ENCODE measurements around the gene SCYGR2. TPM values are rescaled to one million over a fixed set of nuclear protein-coding genes. Genes with fewer than 3 reads are reported as not detected.

The SCYGR2 gene
- total RNA-seq, 1 experiment from 2014 or later, result not detected

DNA sequence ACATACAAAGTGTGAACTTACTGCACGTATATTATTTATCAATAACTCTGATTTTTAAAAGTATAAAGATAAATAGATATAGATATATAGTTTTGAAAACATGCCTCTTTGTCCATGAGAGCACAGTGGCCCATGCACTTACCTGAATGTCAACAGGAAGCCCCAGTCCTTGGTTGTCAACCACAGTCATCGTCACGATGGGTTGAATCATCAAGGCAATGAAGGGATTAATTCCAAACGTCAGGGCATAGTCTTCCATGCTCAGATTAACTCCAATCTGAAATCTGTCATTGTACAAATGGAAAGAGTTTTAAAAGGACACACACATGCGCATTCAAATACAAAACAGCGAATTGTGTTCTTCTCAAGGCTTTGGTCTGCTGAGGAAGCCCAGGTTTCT is 34.1 kb downstream of the SCYGR2 start:
- Mint-ChIP-seq H3K4me1 (ENCODE audit: insufficient read depth, unreplicated experiment) (no peaks in the 10 kb centered on the region), H3K4me3 (ENCODE audit: unreplicated experiment) (no peak overlapping the region), H3K27me3 (ENCODE audit: insufficient read depth, unreplicated experiment) (no peaks in the 10 kb centered on the region), H3K27ac (ENCODE audit: low read depth, unreplicated experiment) (no peak overlapping the region), H3K36me3 (ENCODE audit: insufficient read depth, unreplicated experiment) (no peaks in the 10 kb centered on the region), H3K9me3 (ENCODE audit: unreplicated experiment) (no peaks in the 10 kb centered on the region)
- TF ChIP-seq, protein P1, sequence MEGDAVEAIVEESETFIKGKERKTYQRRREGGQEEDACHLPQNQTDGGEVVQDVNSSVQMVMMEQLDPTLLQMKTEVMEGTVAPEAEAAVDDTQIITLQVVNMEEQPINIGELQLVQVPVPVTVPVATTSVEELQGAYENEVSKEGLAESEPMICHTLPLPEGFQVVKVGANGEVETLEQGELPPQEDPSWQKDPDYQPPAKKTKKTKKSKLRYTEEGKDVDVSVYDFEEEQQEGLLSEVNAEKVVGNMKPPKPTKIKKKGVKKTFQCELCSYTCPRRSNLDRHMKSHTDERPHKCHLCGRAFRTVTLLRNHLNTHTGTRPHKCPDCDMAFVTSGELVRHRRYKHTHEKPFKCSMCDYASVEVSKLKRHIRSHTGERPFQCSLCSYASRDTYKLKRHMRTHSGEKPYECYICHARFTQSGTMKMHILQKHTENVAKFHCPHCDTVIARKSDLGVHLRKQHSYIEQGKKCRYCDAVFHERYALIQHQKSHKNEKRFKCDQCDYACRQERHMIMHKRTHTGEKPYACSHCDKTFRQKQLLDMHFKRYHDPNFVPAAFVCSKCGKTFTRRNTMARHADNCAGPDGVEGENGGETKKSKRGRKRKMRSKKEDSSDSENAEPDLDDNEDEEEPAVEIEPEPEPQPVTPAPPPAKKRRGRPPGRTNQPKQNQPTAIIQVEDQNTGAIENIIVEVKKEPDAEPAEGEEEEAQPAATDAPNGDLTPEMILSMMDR (IDR thresholded peaks at IDR 0.05; ENCODE audit: unreplicated experiment), result no peak
- ChIA-PET CTCF (interaction anchor here (0.6 kb wide), 1 partner anchor 18 kb away, joined by 4 read pairs; no protein-coding TSS in a partner anchor), POLR2A (interaction anchor here (2.3 kb wide), 1 partner anchor 12 kb away, joined by 5 read pairs; no protein-coding TSS in a partner anchor)
- intact Hi-C loops (cut with micrococcal nuclease), result no loop called here
- BruUV-seq (replicated peaks), result no TSS peak
- DNase-seq (ENCODE audit: unreplicated experiment), result no peak

DNA sequence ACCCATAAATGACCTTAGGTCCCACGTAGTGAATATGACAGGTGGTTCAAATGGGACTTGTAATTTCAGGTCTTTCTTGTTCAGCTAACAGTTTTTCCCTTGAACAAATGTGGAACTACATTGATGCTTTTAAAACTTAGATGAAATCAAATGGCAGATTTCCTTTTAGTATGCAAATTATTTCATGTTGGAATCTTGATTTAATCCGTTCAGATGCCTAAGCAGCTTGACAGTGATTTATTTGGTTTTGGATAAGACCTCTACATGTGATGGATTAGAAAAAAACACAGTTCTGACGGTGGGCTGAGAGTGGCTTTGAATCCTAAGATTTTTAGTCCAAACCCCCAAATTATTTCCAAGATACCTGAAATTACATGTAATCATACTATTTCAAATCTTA is 35.5 kb downstream of the SCYGR2 start:
- no peak overlapping the region for H3K4me3 Mint-ChIP-seq (ENCODE audit: unreplicated experiment)
- CTCF ChIA-PET, result interaction anchor here (1.5 kb wide), 1 partner anchor 24 kb away, joined by 5 read pairs; no protein-coding TSS in a partner anchor
- intact Hi-C loops (cut with micrococcal nuclease), result no loop called here
- BruUV-seq (replicated peaks), result no TSS peak
- no peak overlapping the region for H3K27ac Mint-ChIP-seq (ENCODE audit: low read depth, unreplicated experiment)
- H3K36me3 Mint-ChIP-seq (ENCODE audit: insufficient read depth, unreplicated experiment), result no peaks in the 10 kb centered on the region
- POLR2A ChIA-PET, result interaction anchor here (0.6 to 2.3 kb wide), 3 partner anchors 9 to 53 kb away, joined by 3 to 5 read pairs (median 3); no protein-coding TSS in a partner anchor
- TF ChIP-seq, protein P1 (IDR thresholded peaks at IDR 0.05; ENCODE audit: unreplicated experiment), result no peak
- H3K27me3 Mint-ChIP-seq (ENCODE audit: insufficient read depth, unreplicated experiment), result no peaks in the 10 kb centered on the region
- H3K4me1 Mint-ChIP-seq (ENCODE audit: insufficient read depth, unreplicated experiment), result no peaks in the 10 kb centered on the region
- no peaks in the 10 kb centered on the region for H3K9me3 Mint-ChIP-seq (ENCODE audit: unreplicated experiment)
- DNase-seq (ENCODE audit: unreplicated experiment), result no peak

DNA sequence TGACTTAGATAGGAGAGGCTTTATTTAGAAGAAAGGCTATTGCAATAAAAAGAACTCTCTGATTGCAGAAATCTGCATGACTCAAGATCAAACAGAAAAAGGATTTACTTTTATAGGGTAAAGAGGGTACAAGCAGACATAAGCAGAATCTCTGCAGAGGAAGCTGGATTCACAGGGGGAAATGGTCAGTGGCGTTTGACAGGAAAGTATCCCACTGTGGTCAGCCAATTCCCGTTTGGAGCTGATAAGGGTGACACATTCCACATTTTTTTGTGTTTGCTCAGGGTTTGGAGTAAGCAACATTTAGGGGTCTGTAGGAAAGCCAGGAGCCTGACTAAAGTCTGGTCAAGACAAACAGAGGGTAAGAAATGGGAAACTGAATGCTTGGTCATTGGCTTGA is 44.0 kb downstream of the SCYGR2 start:
- H3K27me3 Mint-ChIP-seq (ENCODE audit: insufficient read depth, unreplicated experiment), result no peaks in the 10 kb centered on the region
- BruUV-seq (replicated peaks), result no TSS peak
- no peak overlapping the region for H3K27ac Mint-ChIP-seq (ENCODE audit: low read depth, unreplicated experiment)
- no peaks in the 10 kb centered on the region for H3K36me3 Mint-ChIP-seq (ENCODE audit: insufficient read depth, unreplicated experiment)
- no peaks in the 10 kb centered on the region for H3K4me1 Mint-ChIP-seq (ENCODE audit: insufficient read depth, unreplicated experiment)
- CTCF ChIA-PET, result interaction anchor here (0.7 kb wide), 1 partner anchor 504 kb away, joined by 4 read pairs; no protein-coding TSS in a partner anchor
- intact Hi-C loops (cut with micrococcal nuclease), result no loop called here
- no peak overlapping the region for H3K4me3 Mint-ChIP-seq (ENCODE audit: unreplicated experiment)
- TF ChIP-seq, protein P1 (IDR thresholded peaks at IDR 0.05; ENCODE audit: unreplicated experiment), result no peak
- POLR2A ChIA-PET, result interaction anchor here (0.7 kb wide), 1 partner anchor 8 kb away, joined by 3 read pairs; no protein-coding TSS in a partner anchor
- DNase-seq (ENCODE audit: unreplicated experiment), result no peak
- H3K9me3 Mint-ChIP-seq (ENCODE audit: unreplicated experiment), result no peaks in the 10 kb centered on the region

DNA sequence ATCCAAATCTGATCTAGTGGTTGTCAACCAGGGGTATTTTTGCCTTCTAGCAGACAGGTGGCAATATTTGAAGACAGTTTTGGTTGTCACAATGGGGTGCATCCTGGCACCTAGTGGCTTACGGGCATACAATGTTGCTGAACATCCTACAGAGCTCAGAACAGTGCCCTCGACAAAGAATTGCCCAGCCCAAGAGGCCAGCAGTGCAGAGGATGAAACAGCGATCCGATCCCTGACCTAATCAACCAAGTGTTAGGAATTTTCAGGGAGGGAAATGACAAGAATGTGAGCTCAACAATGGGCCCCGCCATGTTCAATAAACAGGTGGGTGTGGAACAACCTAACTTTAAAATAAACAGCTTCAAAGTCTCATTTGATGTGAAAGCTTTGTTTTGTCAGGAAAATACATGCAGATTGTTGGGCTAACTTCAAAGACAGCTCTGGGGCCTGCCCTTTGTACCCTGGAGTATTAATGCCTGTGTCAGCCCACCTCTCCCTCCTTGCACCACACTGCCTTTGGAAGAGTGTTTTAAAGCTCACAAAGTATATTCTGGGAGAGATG is 45.4 kb downstream of the SCYGR2 start:
- no peak overlapping the region for H3K4me3 Mint-ChIP-seq (ENCODE audit: unreplicated experiment)
- no peak overlapping the region for H3K27ac Mint-ChIP-seq (ENCODE audit: low read depth, unreplicated experiment)
- no peaks in the 10 kb centered on the region for H3K9me3 Mint-ChIP-seq (ENCODE audit: unreplicated experiment)
- H3K4me1 Mint-ChIP-seq (ENCODE audit: insufficient read depth, unreplicated experiment), result no peaks in the 10 kb centered on the region
- no TSS peak for BruUV-seq (replicated peaks)
- TF ChIP-seq, protein P1 (IDR thresholded peaks at IDR 0.05; ENCODE audit: unreplicated experiment), result no peak
- CTCF ChIA-PET, result interaction anchor here (1.2 kb wide), 1 partner anchor 14 kb away, joined by 3 read pairs; no protein-coding TSS in a partner anchor
- POLR2A ChIA-PET, result interaction anchor here (1.5 kb wide), 1 partner anchor 10 kb away, joined by 5 read pairs; no protein-coding TSS in a partner anchor
- H3K36me3 Mint-ChIP-seq (ENCODE audit: insufficient read depth, unreplicated experiment), result no peaks in the 10 kb centered on the region
- no peak for DNase-seq (ENCODE audit: unreplicated experiment)
- no peaks in the 10 kb centered on the region for H3K27me3 Mint-ChIP-seq (ENCODE audit: insufficient read depth, unreplicated experiment)
- intact Hi-C loops (cut with micrococcal nuclease), result no loop called here

Other genes with a start within 250 kb of the SCYGR2 start
- gene TM4SF20, start 219.6 kb upstream of the SCYGR2 start, total RNA-seq (2022), result not detected in 2 replicates
- gene SCYGR1, start 210.9 kb upstream of the SCYGR2 start, total RNA-seq (2022), result not detected in 2 replicates
- 74.2 and 86.1 TPM in 2 replicates for gene AGFG1, start 126.7 kb upstream of the SCYGR2 start, total RNA-seq (2022)
- not detected in 2 replicates for gene SCYGR3, start 15.9 kb downstream of the SCYGR2 start, total RNA-seq (2022)
- gene SCYGR4, start 18.6 kb downstream of the SCYGR2 start, total RNA-seq (2022), result not detected in 2 replicates
- gene SCYGR5, start 67.9 kb downstream of the SCYGR2 start, total RNA-seq (2022), result not detected in 2 replicates
- gene SLC19A3, start 119.1 kb downstream of the SCYGR2 start, total RNA-seq (2022), result not detected in 2 replicates
- not detected in 2 replicates for gene SCYGR6, start 125.9 kb downstream of the SCYGR2 start, total RNA-seq (2022)
- gene SCYGR7, start 129.4 kb downstream of the SCYGR2 start, total RNA-seq (2022), result not detected in 2 replicates
- not detected in 2 replicates for gene SCYGR8, start 147.0 kb downstream of the SCYGR2 start, total RNA-seq (2022)
- gene CCL20, start 214.9 kb downstream of the SCYGR2 start, total RNA-seq (2022), result 18.0 and 34.4 TPM in 2 replicates

All from MCF 10A (cell line).